Measurements from ENCODE around the gene BICD1.

DNA sequence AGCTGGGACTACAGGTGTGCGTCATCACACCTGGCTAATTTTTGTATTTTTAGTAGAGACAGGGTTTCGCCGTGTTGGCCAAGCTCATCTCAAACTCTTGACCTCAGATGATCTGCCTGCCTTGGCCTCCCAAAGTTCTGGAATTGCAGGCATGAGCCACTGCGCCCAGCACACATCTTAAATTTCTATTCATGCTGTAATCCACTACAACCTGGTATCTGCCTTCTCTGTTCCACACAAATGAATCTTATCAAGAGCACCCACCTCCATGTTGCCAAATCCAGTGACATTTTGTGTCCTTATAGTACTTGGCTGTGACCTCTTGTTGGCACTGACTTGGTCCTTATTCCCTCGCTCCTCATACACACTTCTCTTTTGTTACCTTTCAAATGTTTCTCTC is 5.8 kb upstream of the BICD1 start:
- TF ChIP-seq POLR2A (IDR thresholded peaks at IDR 0.05) (no peak), CTCF (IDR thresholded peaks at IDR 0.05) (no peak), EP300 (IDR thresholded peaks at IDR 0.05) (no peak), POLR2AphosphoS5 (IDR thresholded peaks at IDR 0.05) (no peak)
